Measurements from ENCODE around the gene RNF133.

The RNF133 gene

GRCh38 chr7:122699017-122699416 lies at the start of gene RNF133:
RNF133 (minus strand) TSS chr7:122699117; CDS start chr7:122698918, 199 bp downstream.
- no peak for DNase-seq (ENCODE audit: low read depth in 2 of 2)

GRCh38 chr7:122748195-122748594 lies 49.3 kb upstream of the RNF133 start:
- no peak for DNase-seq (ENCODE audit: low read depth in 2 of 2)

- DNase-seq (ENCODE audit: low read depth in 2 of 2), result no peak
Measured at GRCh38 chr7:122746948-122747347, 48.0 kb upstream of the RNF133 start.

GRCh38 chr7:122743211-122743610 lies 44.3 kb upstream of the RNF133 start:
- DNase-seq (ENCODE audit: low read depth in 2 of 2), result no peak

- no peak for DNase-seq (ENCODE audit: low read depth in 2 of 2)
Measured at GRCh38 chr7:122738947-122739346, 40.0 kb upstream of the RNF133 start.

GRCh38 chr7:122736183-122736582 lies 37.3 kb upstream of the RNF133 start:
- DNase-seq (ENCODE audit: low read depth in 2 of 2), result no peak

GRCh38 chr7:122727759-122728158 lies 28.8 kb upstream of the RNF133 start:
- no peak for DNase-seq (ENCODE audit: low read depth in 2 of 2)

GRCh38 chr7:122727354-122727753 lies 28.4 kb upstream of the RNF133 start:
- DNase-seq (ENCODE audit: low read depth in 2 of 2), result no peak

- DNase-seq (ENCODE audit: low read depth in 2 of 2), result no peak
Measured at GRCh38 chr7:122726881-122727280, 28.0 kb upstream of the RNF133 start.

- no peak for DNase-seq (ENCODE audit: low read depth in 2 of 2)
Measured at GRCh38 chr7:122724366-122724765, 25.4 kb upstream of the RNF133 start.

- DNase-seq (ENCODE audit: low read depth in 2 of 2), result no peak
Measured at GRCh38 chr7:122719010-122719578, 20.2 kb upstream of the RNF133 start.

- DNase-seq (ENCODE audit: low read depth in 2 of 2), result no peak
Measured at GRCh38 chr7:122717356-122718089, 18.6 kb upstream of the RNF133 start.

GRCh38 chr7:122715183-122715582 lies 16.3 kb upstream of the RNF133 start:
- no peak for DNase-seq (ENCODE audit: low read depth in 2 of 2)

- DNase-seq (ENCODE audit: low read depth in 2 of 2), result no peak
Measured at GRCh38 chr7:122710916-122711315, 12.0 kb upstream of the RNF133 start.

GRCh38 chr7:122709930-122710646 lies 11.2 kb upstream of the RNF133 start:
- no peak for DNase-seq (ENCODE audit: low read depth in 2 of 2)

GRCh38 chr7:122706836-122707235 lies 7.9 kb upstream of the RNF133 start:
- no peak for DNase-seq (ENCODE audit: low read depth in 2 of 2)

GRCh38 chr7:122702872-122703510 lies 4.1 kb upstream of the RNF133 start, which contains the start of gene RNF148:
RNF148 (minus strand) TSS chr7:122702922; CDS start chr7:122702750, 172 bp downstream.
- no peak for DNase-seq (ENCODE audit: low read depth in 2 of 2)

- no peak for DNase-seq (ENCODE audit: low read depth in 2 of 2)
Measured at GRCh38 chr7:122695816-122696215, 3.1 kb downstream of the RNF133 start.

- DNase-seq (ENCODE audit: low read depth in 2 of 2), result no peak
Measured at GRCh38 chr7:122694697-122695096, 4.2 kb downstream of the RNF133 start.

GRCh38 chr7:122692769-122693309 lies 6.1 kb downstream of the RNF133 start:
- no peak for DNase-seq (ENCODE audit: low read depth in 2 of 2)

- no peak for DNase-seq (ENCODE audit: low read depth in 2 of 2)
Measured at GRCh38 chr7:122691569-122692235, 7.2 kb downstream of the RNF133 start.

Data from stimulated activated CD8-positive, alpha-beta memory T cell treated with anti-CD3 and anti-CD28 coated beads, Interleukin-7, amount 100 ng/mL, for 1 hour (primary cell).